NB4 (cell line): ENCODE data around the gene DNAH8.

Experiments used
- CTCF ChIP-seq: IDR thresholded peaks from one replicate; pipeline ENCODE4 v1.5.1; 2012; ENCODE audit warnings: low read depth, low read length
- POLR2A ChIP-seq: IDR thresholded peaks from 2 replicates; pipeline ENCODE4 v1.6.1; 2011; ENCODE audit warnings: mild to moderate bottlenecking; ENCODE audit not compliant: insufficient read length; ENCODE audit errors: extremely low read depth

GRCh38 chr6:38714239-38715015, 684 bp upstream of the DNAH8 start:
- TF ChIP-seq CTCF = no peak
- no peak for TF ChIP-seq POLR2A
